GM12878 (cell line): Measurements from ENCODE around the gene HVCN1. TPM values are rescaled to one million over a fixed set of nuclear protein-coding genes. Genes with fewer than 3 reads are reported as not detected.

Source experiments
- ETV6 ChIP-seq, 2 experiments: fragments of 450-650 bp in 1 of 2; IDR thresholded peaks in 1 of 2; conservative IDR thresholded peaks in 1 of 2; 2 replicates each; pipeline ENCODE4 v1.6.1; 2014; ENCODE audit warnings: antibody characterized with exemption in 1 of 2, borderline replicate concordance in 1 of 2, low read depth in 1 of 2, mild to moderate bottlenecking in 1 of 2, moderate library complexity in 1 of 2
- JUNB ChIP-seq: IDR thresholded peaks from 2 replicates; pipeline ENCODE4 v1.6.1; 2016; ENCODE audit warnings: antibody characterized with exemption, mild to moderate bottlenecking
- MEF2A ChIP-seq: IDR thresholded peaks from 2 replicates; pipeline ENCODE4 v1.6.1; 2011; ENCODE audit warnings: low read depth, mild to moderate bottlenecking, low read length, moderate library complexity; ENCODE audit not compliant: insufficient read depth
- MEF2B ChIP-seq: fragments of 450-650 bp; IDR thresholded peaks from 2 replicates; pipeline ENCODE4 v1.6.1; 2018; ENCODE audit warnings: mild to moderate bottlenecking, moderate library complexity; ENCODE audit not compliant: partially characterized antibody, poor library complexity, severe bottlenecking
- NR2C1 ChIP-seq: fragments of 450-650 bp; IDR thresholded peaks from 2 replicates; pipeline ENCODE4 v1.6.1; 2017; ENCODE audit warnings: antibody characterized with exemption, mild to moderate bottlenecking, moderate library complexity
- NR2F1 ChIP-seq: fragments of 450-650 bp; conservative IDR thresholded peaks from 2 replicates; pipeline ENCODE4 v1.6.1; 2017; ENCODE audit warnings: mild to moderate bottlenecking
- RBBP5 ChIP-seq: fragments of 200-600 bp; sonication (generic); conservative IDR thresholded peaks from 2 replicates; pipeline ENCODE4 v1.6.1; 2016
- SPI1 ChIP-seq: IDR thresholded peaks from 2 replicates; pipeline ENCODE4 v1.6.1; 2011; ENCODE audit warnings: low read depth, mild to moderate bottlenecking, low read length, moderate library complexity, borderline replicate concordance; ENCODE audit not compliant: insufficient read depth
- SREBF2 ChIP-seq: IDR thresholded peaks from 2 replicates; pipeline ENCODE4 v1.6.1; 2012; ENCODE audit warnings: mild to moderate bottlenecking, low read length
- polyA plus RNA-seq, 11 experiments: library from polyadenylated mRNA; depleted of rRNA in 4 of 11; unstranded in 6 of 11; stranded (reverse) in 5 of 11; fragments of >200 nt; fragmentation: Nextera tagmentation in 4 of 11; fragmentation: Illumina TruSeq in 1 of 11; extraction: Ambion mirVana in 4 of 11; extraction: Trizol in 1 of 11; gene quantifications; 1 replicate in 1 of 11; 2 replicates in 10 of 11; pipeline versions ENCODE4 v1.2.1 to v1.2.3, GENCODE V29; 2011 to 2016; ENCODE audit warnings: inconsistent platforms in 2 of 11, missing spikeins in 2 of 11, low read depth in 1 of 11
- total RNA-seq, 4 experiments: library from RNA; depleted of rRNA in 3 of 4; stranded (reverse); fragments of >200 nt in 3 of 4; fragmentation: Illumina TruSeq in 1 of 4; extraction: Trizol in 1 of 4; gene quantifications; 2 replicates each; pipeline versions ENCODE4 v1.2.1 to v1.2.3, GENCODE V29; 2013 to 2021
- TF ChIP-seq, protein P1 (sequence below): fragments of 150-350 bp; IDR thresholded peaks from 2 replicates; pipeline ENCODE4 v1.6.1; 2014; ENCODE audit warnings: mild to moderate bottlenecking, low read depth, low read length
- TF ChIP-seq, protein P2 (sequence below): IDR thresholded peaks from 2 replicates; pipeline ENCODE4 v1.6.1; 2011; ENCODE audit warnings: mild to moderate bottlenecking, low read depth, low read length, moderate library complexity; ENCODE audit not compliant: insufficient replicate concordance
- TF ChIP-seq, protein P3 (sequence below): IDR thresholded peaks from 2 replicates; pipeline ENCODE4 v1.6.1; 2012; ENCODE audit warnings: low read length, inconsistent platforms
- TF ChIP-seq, protein P4 (sequence below): fragments of 450-650 bp; IDR thresholded peaks from 2 replicates; pipeline ENCODE4 v1.6.1; 2016; ENCODE audit warnings: mild to moderate bottlenecking
- TF ChIP-seq, protein P5 (sequence below): IDR thresholded peaks from 2 replicates; pipeline ENCODE4 v1.6.1; 2011; ENCODE audit warnings: low read depth, mild to moderate bottlenecking, low read length, moderate library complexity, borderline replicate concordance; ENCODE audit errors: extremely low read depth
- TF ChIP-seq, protein P6 (sequence below): fragments of 450-650 bp; IDR thresholded peaks from 2 replicates; pipeline ENCODE4 v1.6.1; 2016; ENCODE audit warnings: mild to moderate bottlenecking
- TF ChIP-seq, protein P7 (sequence below): IDR thresholded peaks from 2 replicates; pipeline ENCODE4 v1.6.1; 2011; ENCODE audit warnings: borderline replicate concordance, low read depth, mild to moderate bottlenecking, moderate library complexity, mixed read lengths, low read length; ENCODE audit not compliant: insufficient read depth; ENCODE audit errors: extremely low read length
- TF ChIP-seq, protein P8 (sequence below): fragments of 450-650 bp; IDR thresholded peaks from 2 replicates; pipeline ENCODE4 v1.6.1; 2018; ENCODE audit warnings: mild to moderate bottlenecking, low read depth, moderate library complexity; ENCODE audit not compliant: partially characterized antibody

HVCN1 gene
- total and polyA plus RNA-seq, 10 of the 15 experiments (the other 5 are each of a cell fraction or from before 2014, with no cell fraction given), result 27.8 to 181 (median 103) TPM

DNA sequence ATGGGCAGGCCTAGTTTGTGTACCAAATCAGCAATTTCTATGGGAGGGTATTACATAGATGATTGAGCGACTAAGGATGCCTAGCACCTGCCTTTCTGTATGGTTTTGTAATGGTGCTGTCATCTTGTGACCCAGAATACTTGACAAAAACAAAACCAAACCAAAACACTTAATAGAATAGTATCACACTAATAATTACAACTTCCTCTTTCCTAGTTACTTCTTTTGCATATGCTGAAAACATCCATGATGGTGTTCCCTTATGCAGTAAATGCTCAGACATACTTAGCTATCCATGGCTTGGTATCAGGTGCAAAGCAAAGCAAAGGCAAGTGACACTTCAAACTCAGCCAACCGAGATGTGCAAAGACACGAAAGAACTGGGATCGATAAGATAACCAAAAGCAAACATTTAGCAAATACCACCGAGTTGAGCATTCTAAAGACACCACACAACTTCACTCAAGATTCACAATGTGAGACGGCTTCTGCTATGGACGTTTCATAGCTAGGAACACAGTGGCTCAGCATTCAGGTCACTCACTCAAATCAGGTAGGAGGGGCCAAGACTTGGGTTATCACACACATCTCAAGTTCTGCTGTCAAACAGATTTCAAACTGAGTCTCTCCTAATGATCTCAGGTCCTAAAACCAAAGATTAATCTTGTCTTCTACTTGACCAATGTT, 29.4 kb upstream of the HVCN1 start (continued):
- TF ChIP-seq, protein P1, sequence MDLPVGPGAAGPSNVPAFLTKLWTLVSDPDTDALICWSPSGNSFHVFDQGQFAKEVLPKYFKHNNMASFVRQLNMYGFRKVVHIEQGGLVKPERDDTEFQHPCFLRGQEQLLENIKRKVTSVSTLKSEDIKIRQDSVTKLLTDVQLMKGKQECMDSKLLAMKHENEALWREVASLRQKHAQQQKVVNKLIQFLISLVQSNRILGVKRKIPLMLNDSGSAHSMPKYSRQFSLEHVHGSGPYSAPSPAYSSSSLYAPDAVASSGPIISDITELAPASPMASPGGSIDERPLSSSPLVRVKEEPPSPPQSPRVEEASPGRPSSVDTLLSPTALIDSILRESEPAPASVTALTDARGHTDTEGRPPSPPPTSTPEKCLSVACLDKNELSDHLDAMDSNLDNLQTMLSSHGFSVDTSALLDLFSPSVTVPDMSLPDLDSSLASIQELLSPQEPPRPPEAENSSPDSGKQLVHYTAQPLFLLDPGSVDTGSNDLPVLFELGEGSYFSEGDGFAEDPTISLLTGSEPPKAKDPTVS, result no peak
- TF ChIP-seq, protein P2, sequence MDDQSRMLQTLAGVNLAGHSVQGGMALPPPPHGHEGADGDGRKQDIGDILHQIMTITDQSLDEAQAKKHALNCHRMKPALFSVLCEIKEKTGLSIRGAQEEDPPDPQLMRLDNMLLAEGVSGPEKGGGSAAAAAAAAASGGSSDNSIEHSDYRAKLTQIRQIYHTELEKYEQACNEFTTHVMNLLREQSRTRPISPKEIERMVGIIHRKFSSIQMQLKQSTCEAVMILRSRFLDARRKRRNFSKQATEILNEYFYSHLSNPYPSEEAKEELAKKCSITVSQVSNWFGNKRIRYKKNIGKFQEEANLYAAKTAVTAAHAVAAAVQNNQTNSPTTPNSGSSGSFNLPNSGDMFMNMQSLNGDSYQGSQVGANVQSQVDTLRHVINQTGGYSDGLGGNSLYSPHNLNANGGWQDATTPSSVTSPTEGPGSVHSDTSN, result peak; percentile 2
- TF ChIP-seq, protein P3, sequence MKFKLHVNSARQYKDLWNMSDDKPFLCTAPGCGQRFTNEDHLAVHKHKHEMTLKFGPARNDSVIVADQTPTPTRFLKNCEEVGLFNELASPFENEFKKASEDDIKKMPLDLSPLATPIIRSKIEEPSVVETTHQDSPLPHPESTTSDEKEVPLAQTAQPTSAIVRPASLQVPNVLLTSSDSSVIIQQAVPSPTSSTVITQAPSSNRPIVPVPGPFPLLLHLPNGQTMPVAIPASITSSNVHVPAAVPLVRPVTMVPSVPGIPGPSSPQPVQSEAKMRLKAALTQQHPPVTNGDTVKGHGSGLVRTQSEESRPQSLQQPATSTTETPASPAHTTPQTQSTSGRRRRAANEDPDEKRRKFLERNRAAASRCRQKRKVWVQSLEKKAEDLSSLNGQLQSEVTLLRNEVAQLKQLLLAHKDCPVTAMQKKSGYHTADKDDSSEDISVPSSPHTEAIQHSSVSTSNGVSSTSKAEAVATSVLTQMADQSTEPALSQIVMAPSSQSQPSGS, result peak; percentile 29; the same call in 1 of the 2 replicates
- TF ChIP-seq, protein P4, sequence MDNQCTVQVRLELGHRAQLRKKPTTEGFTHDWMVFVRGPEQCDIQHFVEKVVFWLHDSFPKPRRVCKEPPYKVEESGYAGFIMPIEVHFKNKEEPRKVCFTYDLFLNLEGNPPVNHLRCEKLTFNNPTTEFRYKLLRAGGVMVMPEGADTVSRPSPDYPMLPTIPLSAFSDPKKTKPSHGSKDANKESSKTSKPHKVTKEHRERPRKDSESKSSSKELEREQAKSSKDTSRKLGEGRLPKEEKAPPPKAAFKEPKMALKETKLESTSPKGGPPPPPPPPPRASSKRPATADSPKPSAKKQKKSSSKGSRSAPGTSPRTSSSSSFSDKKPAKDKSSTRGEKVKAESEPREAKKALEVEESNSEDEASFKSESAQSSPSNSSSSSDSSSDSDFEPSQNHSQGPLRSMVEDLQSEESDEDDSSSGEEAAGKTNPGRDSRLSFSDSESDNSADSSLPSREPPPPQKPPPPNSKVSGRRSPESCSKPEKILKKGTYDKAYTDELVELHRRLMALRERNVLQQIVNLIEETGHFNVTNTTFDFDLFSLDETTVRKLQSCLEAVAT, result peak; percentile 93
- TF ChIP-seq, protein P5, sequence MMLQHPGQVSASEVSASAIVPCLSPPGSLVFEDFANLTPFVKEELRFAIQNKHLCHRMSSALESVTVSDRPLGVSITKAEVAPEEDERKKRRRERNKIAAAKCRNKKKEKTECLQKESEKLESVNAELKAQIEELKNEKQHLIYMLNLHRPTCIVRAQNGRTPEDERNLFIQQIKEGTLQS, result no peak
- TF ChIP-seq SREBF2 (no peak), NR2F1 (no peak), ETV6 (conservative IDR thresholded peaks at IDR 0.05 in 1 of 2, IDR thresholded peaks at IDR 0.05 in 1 of 2; ENCODE audit: borderline replicate concordance in 1 of 2, low read depth in 1 of 2) (no peak), MEF2B (no peak), NR2C1 (no peak), RBBP5 (no peak), MEF2A (no peak), JUNB (no peak), SPI1 (peak; percentile 33; the same call in 1 of the 2 replicates)
- TF ChIP-seq, protein P6, sequence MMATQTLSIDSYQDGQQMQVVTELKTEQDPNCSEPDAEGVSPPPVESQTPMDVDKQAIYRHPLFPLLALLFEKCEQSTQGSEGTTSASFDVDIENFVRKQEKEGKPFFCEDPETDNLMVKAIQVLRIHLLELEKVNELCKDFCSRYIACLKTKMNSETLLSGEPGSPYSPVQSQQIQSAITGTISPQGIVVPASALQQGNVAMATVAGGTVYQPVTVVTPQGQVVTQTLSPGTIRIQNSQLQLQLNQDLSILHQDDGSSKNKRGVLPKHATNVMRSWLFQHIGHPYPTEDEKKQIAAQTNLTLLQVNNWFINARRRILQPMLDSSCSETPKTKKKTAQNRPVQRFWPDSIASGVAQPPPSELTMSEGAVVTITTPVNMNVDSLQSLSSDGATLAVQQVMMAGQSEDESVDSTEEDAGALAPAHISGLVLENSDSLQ, result peak; percentile 40; the same call in 1 of the 2 replicates
- TF ChIP-seq, protein P7, sequence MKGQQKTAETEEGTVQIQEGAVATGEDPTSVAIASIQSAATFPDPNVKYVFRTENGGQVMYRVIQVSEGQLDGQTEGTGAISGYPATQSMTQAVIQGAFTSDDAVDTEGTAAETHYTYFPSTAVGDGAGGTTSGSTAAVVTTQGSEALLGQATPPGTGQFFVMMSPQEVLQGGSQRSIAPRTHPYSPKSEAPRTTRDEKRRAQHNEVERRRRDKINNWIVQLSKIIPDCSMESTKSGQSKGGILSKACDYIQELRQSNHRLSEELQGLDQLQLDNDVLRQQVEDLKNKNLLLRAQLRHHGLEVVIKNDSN, result no peak
- TF ChIP-seq, protein P8, sequence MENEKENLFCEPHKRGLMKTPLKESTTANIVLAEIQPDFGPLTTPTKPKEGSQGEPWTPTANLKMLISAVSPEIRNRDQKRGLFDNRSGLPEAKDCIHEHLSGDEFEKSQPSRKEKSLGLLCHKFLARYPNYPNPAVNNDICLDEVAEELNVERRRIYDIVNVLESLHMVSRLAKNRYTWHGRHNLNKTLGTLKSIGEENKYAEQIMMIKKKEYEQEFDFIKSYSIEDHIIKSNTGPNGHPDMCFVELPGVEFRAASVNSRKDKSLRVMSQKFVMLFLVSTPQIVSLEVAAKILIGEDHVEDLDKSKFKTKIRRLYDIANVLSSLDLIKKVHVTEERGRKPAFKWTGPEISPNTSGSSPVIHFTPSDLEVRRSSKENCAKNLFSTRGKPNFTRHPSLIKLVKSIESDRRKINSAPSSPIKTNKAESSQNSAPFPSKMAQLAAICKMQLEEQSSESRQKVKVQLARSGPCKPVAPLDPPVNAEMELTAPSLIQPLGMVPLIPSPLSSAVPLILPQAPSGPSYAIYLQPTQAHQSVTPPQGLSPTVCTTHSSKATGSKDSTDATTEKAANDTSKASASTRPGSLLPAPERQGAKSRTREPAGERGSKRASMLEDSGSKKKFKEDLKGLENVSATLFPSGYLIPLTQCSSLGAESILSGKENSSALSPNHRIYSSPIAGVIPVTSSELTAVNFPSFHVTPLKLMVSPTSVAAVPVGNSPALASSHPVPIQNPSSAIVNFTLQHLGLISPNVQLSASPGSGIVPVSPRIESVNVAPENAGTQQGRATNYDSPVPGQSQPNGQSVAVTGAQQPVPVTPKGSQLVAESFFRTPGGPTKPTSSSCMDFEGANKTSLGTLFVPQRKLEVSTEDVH, result no peak
